Erythroblast (primary cell): ENCODE results near the gene NAP1L4.

Experiments used
- GATA1 ChIP-seq: IDR thresholded peaks from 2 replicates; pipeline ENCODE4 v1.6.1; 2011; ENCODE audit warnings: low read depth, mild to moderate bottlenecking, control low read depth, low read length, moderate library complexity
- POLR2A ChIP-seq: IDR thresholded peaks from 2 replicates; pipeline ENCODE4 v1.6.1; 2011; ENCODE audit warnings: mild to moderate bottlenecking, low read length

DNA sequence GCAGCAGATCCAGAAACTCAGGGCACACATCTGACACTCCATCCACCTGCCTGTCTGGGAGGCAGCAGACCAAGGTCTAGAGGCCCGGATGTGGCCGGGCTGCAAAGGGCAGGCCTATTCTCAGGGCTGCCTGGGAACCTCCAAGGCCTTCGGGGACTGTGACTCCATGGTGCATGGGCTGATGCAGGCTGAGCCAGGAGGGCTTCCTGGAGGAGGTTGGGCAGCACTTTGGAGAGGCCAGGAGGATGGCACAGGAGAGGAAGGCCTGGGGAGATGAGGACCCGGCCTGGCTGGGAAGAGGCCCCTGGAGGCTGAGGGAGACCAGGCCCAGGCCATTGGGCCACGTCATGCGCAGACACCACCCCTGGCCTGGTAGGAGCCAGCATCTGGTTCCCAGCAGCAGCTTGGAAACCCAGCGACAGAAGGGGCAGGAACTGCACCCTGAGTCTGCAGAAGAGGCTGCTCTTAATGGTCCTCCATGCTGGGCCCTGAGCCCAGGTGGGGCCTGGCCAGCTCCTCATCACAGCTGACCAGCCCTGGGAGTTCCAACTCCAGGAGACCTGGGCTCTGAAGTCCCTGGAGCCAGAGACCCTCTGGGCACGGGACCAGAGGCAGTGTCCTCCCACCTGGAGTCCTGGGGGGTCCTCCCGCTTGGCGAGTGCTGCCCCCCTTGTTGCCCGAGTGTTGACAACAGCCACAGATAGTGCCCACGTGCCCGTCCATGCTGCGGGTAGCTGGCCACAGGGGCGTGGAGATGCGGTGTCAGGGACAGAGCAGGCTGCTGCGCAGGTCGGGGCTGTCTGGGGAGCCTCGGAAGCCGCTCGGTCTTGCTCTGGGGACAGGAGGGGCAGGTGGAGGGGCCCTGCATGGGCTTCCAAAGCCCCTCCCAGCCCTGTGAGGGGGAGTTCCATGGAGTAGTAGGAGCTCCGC, 68.4 kb downstream of the NAP1L4 start:
- TF ChIP-seq POLR2A (no peak), GATA1 (no peak)
